Suprapubic skin (tissue), 3 donors: ENCODE results near the gene CCDC57.

ENCODE experiments used
- CTCF ChIP-seq, 2 donors: fragments of 200-600 bp in 1 of 2; fragments of 450-650 bp in 1 of 2; sonication (generic) in 1 of 2; IDR thresholded peaks; one replicate each; pipeline ENCODE4 v1.5.1; 2016 to 2019; ENCODE audit warnings: antibody characterized with exemption in 2 of 2, mild to moderate bottlenecking in 1 of 2, moderate library complexity in 1 of 2
- EP300 ChIP-seq: sonication (generic); formaldehyde crosslinking; IDR thresholded peaks from one replicate; pipeline ENCODE4 v1.6.1; 2017; ENCODE audit warnings: antibody characterized with exemption
- POLR2A ChIP-seq, 2 donors: fragments of 450-650 bp; IDR thresholded peaks; one replicate each; pipeline ENCODE4 v1.6.1; 2017; ENCODE audit warnings: antibody characterized with exemption in 2 of 2, mild to moderate bottlenecking in 2 of 2, moderate library complexity in 2 of 2

- TF ChIP-seq CTCF (IDR thresholded peaks at IDR 0.05) (no peak), POLR2A (IDR thresholded peaks at IDR 0.05) (no peak), EP300 (no peak)
These were observed 84.4 kb downstream of the CCDC57 start for GRCh38 chr17:82128287-82128686.
